BJ (cell line): ENCODE measurements around the gene TBC1D9B. TPM values are rescaled to one million over a fixed set of nuclear protein-coding genes. Genes with fewer than 3 reads are reported as not detected.

Experiments used
- CTCF ChIA-PET: fragments of 350-600 bp; formaldehyde crosslinking; extraction: SDS; loops from one replicate; lab custom pipeline; 2021; ENCODE audit warnings: antibody characterized with exemption, inconsistent platforms; lab: Yijun Ruan, JAX
- POLR2A ChIA-PET: fragments of 300-600 bp; sonication (Branson Sonifier 250); formaldehyde crosslinking; extraction: SDS; loops from one replicate; lab custom pipeline; 2021; ENCODE audit warnings: antibody characterized with exemption; lab: Charles Lee
- DNase-seq: peaks from one replicate; pipeline ENCODE4 v3.0.0-alpha.2; 2011; ENCODE audit warnings: low read depth
- H3K27me3 ChIP-seq: 2 replicates; pipeline ENCODE4 v1.6.0; 2011; ENCODE audit warnings: low read length; ENCODE audit not compliant: control insufficient read depth, insufficient read depth
- H3K36me3 ChIP-seq: 2 replicates; pipeline ENCODE4 v1.5.1; 2011; ENCODE audit warnings: low read length; ENCODE audit not compliant: control insufficient read depth, insufficient read depth
- H3K4me3 ChIP-seq: 2 replicates; pipeline ENCODE4 v1.5.1; 2011; ENCODE audit warnings: low read depth, mild to moderate bottlenecking, control low read depth, low read length
- polyA plus RNA-seq: library from polyadenylated mRNA; depleted of rRNA; stranded (reverse); fragments of >200 nt; gene quantifications from 2 replicates; pipeline ENCODE4 v1.2.3, GENCODE V29; 2011
- TF ChIP-seq, protein P1 (sequence below): IDR thresholded peaks from 2 replicates; pipeline ENCODE4 v1.5.1; 2011; ENCODE audit warnings: low read depth, mild to moderate bottlenecking, control low read depth, inconsistent platforms, low read length, moderate library complexity; ENCODE audit not compliant: insufficient read depth

The TBC1D9B gene
- polyA plus RNA-seq, 1 experiment = 89.0 TPM

DNA sequence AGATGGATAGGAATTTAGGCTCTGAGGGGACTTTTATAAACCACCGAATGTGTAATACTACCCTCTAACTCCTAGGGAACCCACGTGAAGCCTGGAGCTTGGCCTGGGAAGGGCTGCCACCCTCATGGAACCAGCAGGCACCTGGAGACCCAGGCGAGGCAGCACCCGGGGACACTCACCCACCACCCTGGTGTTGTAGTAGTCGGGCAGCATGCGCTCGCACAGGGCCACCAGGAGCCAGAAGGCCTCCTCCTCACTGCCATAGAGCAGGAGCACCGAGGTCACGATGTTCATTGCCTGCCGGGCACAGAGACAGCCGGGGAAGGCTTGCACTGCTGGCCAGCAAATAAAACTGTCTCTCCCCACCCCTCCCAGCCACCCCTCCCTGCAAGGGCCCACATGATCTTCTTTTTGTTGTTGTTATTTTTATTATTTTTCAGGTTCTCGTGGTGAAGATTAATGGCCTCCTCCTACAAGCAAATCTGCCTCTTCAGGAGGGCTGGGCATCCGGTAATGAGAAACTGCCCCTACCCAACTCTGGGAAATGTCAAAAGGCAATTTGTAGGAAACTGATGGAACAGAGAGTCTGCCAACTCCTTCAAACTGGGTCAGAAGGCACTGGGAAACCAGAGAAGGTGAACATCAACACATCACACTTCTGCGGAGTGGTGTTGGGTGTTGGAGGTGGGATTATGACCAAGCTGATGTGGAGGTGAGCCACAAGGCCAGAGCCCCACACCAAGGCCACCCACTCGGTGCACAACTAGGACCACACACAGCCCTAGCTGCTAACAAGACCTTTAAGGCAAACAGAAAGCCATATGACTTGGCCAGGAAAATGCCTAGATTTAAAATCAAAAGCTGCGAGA lies 31.7 kb downstream of the TBC1D9B start:
- H3K27me3 ChIP-seq = no peaks in the 10 kb centered on the region
- TF ChIP-seq, protein P1, sequence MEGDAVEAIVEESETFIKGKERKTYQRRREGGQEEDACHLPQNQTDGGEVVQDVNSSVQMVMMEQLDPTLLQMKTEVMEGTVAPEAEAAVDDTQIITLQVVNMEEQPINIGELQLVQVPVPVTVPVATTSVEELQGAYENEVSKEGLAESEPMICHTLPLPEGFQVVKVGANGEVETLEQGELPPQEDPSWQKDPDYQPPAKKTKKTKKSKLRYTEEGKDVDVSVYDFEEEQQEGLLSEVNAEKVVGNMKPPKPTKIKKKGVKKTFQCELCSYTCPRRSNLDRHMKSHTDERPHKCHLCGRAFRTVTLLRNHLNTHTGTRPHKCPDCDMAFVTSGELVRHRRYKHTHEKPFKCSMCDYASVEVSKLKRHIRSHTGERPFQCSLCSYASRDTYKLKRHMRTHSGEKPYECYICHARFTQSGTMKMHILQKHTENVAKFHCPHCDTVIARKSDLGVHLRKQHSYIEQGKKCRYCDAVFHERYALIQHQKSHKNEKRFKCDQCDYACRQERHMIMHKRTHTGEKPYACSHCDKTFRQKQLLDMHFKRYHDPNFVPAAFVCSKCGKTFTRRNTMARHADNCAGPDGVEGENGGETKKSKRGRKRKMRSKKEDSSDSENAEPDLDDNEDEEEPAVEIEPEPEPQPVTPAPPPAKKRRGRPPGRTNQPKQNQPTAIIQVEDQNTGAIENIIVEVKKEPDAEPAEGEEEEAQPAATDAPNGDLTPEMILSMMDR = no peak
- no peak overlapping the region for H3K4me3 ChIP-seq
- peaks cover 55% of the 10 kb centered on the region for H3K36me3 ChIP-seq
- DNase-seq = no peak
- ChIA-PET CTCF (interaction anchor here (0.8 kb wide), 1 partner anchor 46 kb away, joined by 3 read pairs; no protein-coding TSS in a partner anchor), POLR2A (no interaction called here)

DNA sequence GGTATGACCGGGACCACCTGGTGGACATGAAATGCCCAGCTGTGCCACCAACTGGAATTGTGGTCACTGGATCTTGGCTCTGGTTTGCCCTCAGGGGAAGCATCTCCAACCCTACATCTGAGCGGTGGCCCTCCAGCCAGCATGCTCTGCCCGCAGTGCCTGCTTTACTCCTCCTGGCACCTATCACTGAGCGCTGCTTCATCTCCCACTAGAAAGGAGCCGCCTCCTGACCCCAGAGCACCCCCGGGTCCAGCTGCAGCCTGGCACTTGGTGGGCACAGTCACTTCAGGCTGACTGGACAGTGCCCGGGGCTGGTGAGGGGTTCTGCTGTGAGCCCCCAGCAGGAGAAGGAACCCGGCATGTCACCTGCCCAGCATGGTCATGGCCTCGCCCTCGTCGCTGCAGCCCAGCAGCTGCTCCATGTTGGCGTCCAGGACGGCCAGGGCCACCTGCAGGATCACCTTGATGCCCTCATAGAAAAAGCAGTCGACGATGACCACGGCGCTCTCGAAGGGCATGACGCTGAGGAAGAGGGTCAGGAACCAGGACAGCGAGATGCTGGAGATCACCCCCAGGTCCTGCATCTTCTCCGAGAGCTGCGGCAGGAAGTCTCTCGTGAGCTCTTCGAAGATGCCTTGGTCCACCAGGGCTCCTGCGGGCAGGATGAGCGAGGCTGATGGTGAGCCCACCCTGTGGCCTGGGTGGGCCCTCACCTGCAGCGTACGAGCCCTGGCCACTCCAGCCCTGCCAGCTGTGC lies 33.0 kb downstream of the TBC1D9B start:
- Histone ChIP-seq H3K4me3 (no peak overlapping the region), H3K27me3 (no peaks in the 10 kb centered on the region), H3K36me3 (peaks cover 58% of the 10 kb centered on the region)
- CTCF ChIA-PET = interaction anchor here (0.8 kb wide), 1 partner anchor 47 kb away, joined by 3 read pairs; no protein-coding TSS in a partner anchor
- no peak for DNase-seq
- POLR2A ChIA-PET = no interaction called here
- TF ChIP-seq, protein P1 = no peak

DNA sequence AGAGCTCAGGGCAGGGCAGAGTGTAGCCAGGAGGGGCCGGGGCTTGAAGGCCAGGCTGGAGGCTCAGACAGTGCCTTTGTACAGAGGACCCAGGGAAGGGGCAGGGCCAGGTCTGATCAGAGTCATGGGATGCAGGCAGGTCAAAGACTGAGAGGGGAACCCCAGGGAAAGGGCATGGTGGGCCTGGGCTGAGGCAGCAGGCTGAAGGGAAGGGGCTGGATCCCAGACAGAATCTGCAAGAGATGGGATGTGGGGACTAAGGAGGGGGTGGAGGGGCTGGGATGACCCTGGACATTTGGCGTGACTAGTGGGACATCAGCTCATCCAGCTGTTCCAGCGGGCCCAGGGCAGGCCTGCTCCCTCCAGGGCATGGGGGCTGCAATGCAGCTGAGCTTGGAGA lies 33.6 kb downstream of the TBC1D9B start:
- peaks cover 60% of the 10 kb centered on the region for H3K36me3 ChIP-seq
- ChIA-PET POLR2A (no interaction called here), CTCF (interaction anchor here (0.9 kb wide), 1 partner anchor 205 kb away, joined by 3 read pairs; no protein-coding TSS in a partner anchor)
- no peak for DNase-seq
- H3K4me3 ChIP-seq = no peak overlapping the region
- TF ChIP-seq, protein P1 = no peak
- H3K27me3 ChIP-seq = no peaks in the 10 kb centered on the region

DNA sequence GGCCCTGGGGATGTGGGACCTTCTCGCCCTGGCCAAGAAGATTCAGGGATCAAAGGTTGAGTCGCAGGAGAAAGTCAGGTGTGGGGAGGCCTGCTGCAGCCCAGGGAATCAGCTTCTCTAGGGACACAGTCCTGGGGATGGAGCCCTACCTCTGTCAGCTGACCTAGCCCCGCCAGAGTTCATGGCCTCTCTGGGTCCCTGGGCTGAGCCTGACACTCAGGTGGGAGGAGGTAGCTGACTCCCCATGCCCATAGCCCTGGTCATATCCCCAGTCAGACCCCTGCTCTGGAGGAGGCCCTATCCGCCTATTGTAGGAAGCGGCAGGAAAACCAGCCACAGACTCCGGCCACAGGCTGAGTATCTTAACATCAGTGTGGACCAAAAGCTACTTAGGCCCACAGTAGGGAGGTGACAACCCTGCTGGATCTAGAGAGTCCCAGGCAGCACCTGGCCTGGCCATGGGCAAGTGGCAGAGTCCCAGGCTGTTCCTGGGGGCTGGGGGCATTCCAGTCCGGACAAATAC lies 34.0 kb downstream of the TBC1D9B start:
- POLR2A ChIA-PET = no interaction called here
- H3K36me3 ChIP-seq = peaks cover 59% of the 10 kb centered on the region
- CTCF ChIA-PET = interaction anchor here (0.9 kb wide), 1 partner anchor 204 kb away, joined by 3 read pairs; no protein-coding TSS in a partner anchor
- H3K4me3 ChIP-seq = no peak overlapping the region
- H3K27me3 ChIP-seq = no peaks in the 10 kb centered on the region
- no peak for DNase-seq
- TF ChIP-seq, protein P1 = no peak
